H1 (cell line): ENCODE measurements around the gene PRR5L. TPM values are rescaled to one million over a fixed set of nuclear protein-coding genes. Genes with fewer than 3 reads are reported as not detected.
A peak's percentile ranks its signal among the peaks of the same experiment; 100 is the strongest.

Experiments
- CTCF ChIA-PET: fragments of 300-600 bp; sonication (Branson Sonifier 250); formaldehyde crosslinking; loops from one replicate; lab custom pipeline; 2021; ENCODE audit not compliant: partially characterized antibody; lab: Charles Lee
- POLR2A ChIA-PET: fragments of 300-600 bp; sonication (Branson Sonifier 250); formaldehyde crosslinking; loops from one replicate; lab custom pipeline; 2021; ENCODE audit warnings: inconsistent platforms; ENCODE audit not compliant: partially characterized antibody; lab: Charles Lee
- DNase-seq, 2 experiments: peaks; one replicate each; pipeline versions ENCODE4 v3.0.0 to v3.0.0-alpha.2; 2010 to 2022; ENCODE audit warnings: low spot score in 2 of 2, low read depth in 1 of 2, mixed read lengths in 1 of 2
- FAIRE-seq: peaks from 2 replicates; lab custom pipeline; 2011; peaks lifted over from hg19 to GRCh38; lab: Jason Lieb, UNC
- H2AFZ ChIP-seq: 2 replicates; pipeline ENCODE4 v1.8.1; 2012; ENCODE audit warnings: low read length, inconsistent platforms
- H2AK5ac ChIP-seq: 2 replicates; pipeline ENCODE4 v1.6.1; 2013; ENCODE audit warnings: low read depth, low read length
- H2BK120ac ChIP-seq: replicated peaks from 2 replicates; pipeline ENCODE3; 2013; ENCODE audit warnings: low read depth, low read length, inconsistent platforms
- H2BK12ac ChIP-seq: 2 replicates; pipeline ENCODE4 v1.6.1; 2013; ENCODE audit warnings: low read depth, low read length
- H2BK15ac ChIP-seq: 2 replicates; pipeline ENCODE4 v1.6.1; 2013; ENCODE audit warnings: low read length
- H2BK20ac ChIP-seq: 2 replicates; pipeline ENCODE4 v1.6.1; 2013; ENCODE audit warnings: low read length
- H2BK5ac ChIP-seq: 2 replicates; pipeline ENCODE4 v1.6.1; 2013; ENCODE audit warnings: low read depth, low read length
- H3K14ac ChIP-seq: 2 replicates; pipeline ENCODE4 v1.6.1; 2013; ENCODE audit warnings: inconsistent platforms; ENCODE audit not compliant: insufficient read length
- H3K18ac ChIP-seq: 2 replicates; pipeline ENCODE4 v1.6.1; 2013; ENCODE audit warnings: low read length; ENCODE audit errors: extremely low read depth
- H3K23ac ChIP-seq: 2 replicates; pipeline ENCODE4 v1.6.1; 2013; ENCODE audit warnings: inconsistent platforms; ENCODE audit not compliant: insufficient read length
- H3K23me2 ChIP-seq: 2 replicates; pipeline ENCODE4 v1.6.1; 2013; ENCODE audit warnings: low read depth, low read length
- H3K27ac ChIP-seq: 2 replicates; pipeline ENCODE4 v1.6.1; 2011; ENCODE audit warnings: low read depth, low read length, inconsistent platforms
- H3K27me3 ChIP-seq, 4 experiments: replicated peaks in 1 of 4; 1 replicate in 1 of 4; 2 replicates in 3 of 4; pipeline versions ENCODE4 v1.6.1 to v1.8.1; 2011 to 2013; ENCODE audit warnings: low read length in 3 of 4, mild to moderate bottlenecking in 3 of 4, inconsistent platforms in 2 of 4, mixed read lengths in 2 of 4, moderate library complexity in 1 of 4; ENCODE audit not compliant: control insufficient read depth in 3 of 4, insufficient read depth in 3 of 4; ENCODE audit errors: extremely low read depth in 1 of 4
- H3K36me3 ChIP-seq, 4 experiments: 2 replicates each; pipeline versions ENCODE4 v1.6.1 to v1.8.1; 2011 to 2013; ENCODE audit warnings: mild to moderate bottlenecking in 4 of 4, low read length in 3 of 4, moderate library complexity in 2 of 4, control low read depth in 1 of 4, inconsistent platforms in 1 of 4; ENCODE audit not compliant: insufficient read depth in 4 of 4, control insufficient read depth in 2 of 4
- H3K4ac ChIP-seq: replicated peaks from 2 replicates; pipeline ENCODE3; 2013; ENCODE audit warnings: low read length, low read depth, mixed read lengths, inconsistent platforms; ENCODE audit not compliant: insufficient read length
- H3K4me1 ChIP-seq, 4 experiments: replicated peaks in 1 of 4; 1 replicate in 1 of 4; 2 replicates in 3 of 4; pipeline versions ENCODE4 v1.6.1 to v1.8.1; 2011 to 2013; ENCODE audit warnings: low read length in 3 of 4, inconsistent platforms in 2 of 4, mixed read lengths in 1 of 4; ENCODE audit not compliant: insufficient read depth in 4 of 4, control insufficient read depth in 3 of 4
- H3K4me2 ChIP-seq, 2 experiments: 2 replicates each; pipeline versions ENCODE4 v1.6.1 to v1.8.1; 2011 to 2013; ENCODE audit warnings: low read depth in 2 of 2, low read length in 2 of 2, control low read depth in 1 of 2, inconsistent platforms in 1 of 2, mild to moderate bottlenecking in 1 of 2; ENCODE audit not compliant: insufficient read depth in 1 of 2
- H3K4me3 ChIP-seq, 4 experiments: fragments of 200-600, 300-600 bp in 1 of 4; sonication (generic), shearing (Covaris generic), sonication (Bioruptor Twin) in 1 of 4; 2 replicates each; pipeline versions ENCODE4 v1.5.1 to v1.8.1; 2011 to 2016; ENCODE audit warnings: low read length in 4 of 4, low read depth in 3 of 4, control low read depth in 2 of 4, inconsistent platforms in 2 of 4, mild to moderate bottlenecking in 2 of 4, mixed read lengths in 1 of 4, moderate library complexity in 1 of 4; ENCODE audit not compliant: insufficient read depth in 2 of 4; ENCODE audit errors: extremely low read depth in 1 of 4
- H3K56ac ChIP-seq: replicated peaks from 2 replicates; pipeline ENCODE3; 2013; ENCODE audit warnings: low read depth, mild to moderate bottlenecking, mixed read lengths, low read length, inconsistent platforms; ENCODE audit not compliant: insufficient read length
- H3K79me1 ChIP-seq: 2 replicates; pipeline ENCODE4 v1.6.1; 2013; ENCODE audit warnings: low read depth, low read length, control low read depth
- H3K79me2 ChIP-seq, 2 experiments: 2 replicates each; pipeline versions ENCODE4 v1.6.1 to v1.8.1; 2012 to 2013; ENCODE audit warnings: low read length in 2 of 2, mild to moderate bottlenecking in 2 of 2, inconsistent platforms in 1 of 2; ENCODE audit not compliant: insufficient read depth in 2 of 2, control insufficient read depth in 1 of 2
- H3K9ac ChIP-seq, 4 experiments: replicated peaks in 1 of 4; 1 replicate in 1 of 4; 2 replicates in 3 of 4; pipeline versions ENCODE4 v1.6.1 to v1.8.1; 2011 to 2013; ENCODE audit warnings: low read depth in 3 of 4, low read length in 3 of 4, control low read depth in 2 of 4, mild to moderate bottlenecking in 2 of 4, moderate library complexity in 2 of 4, inconsistent platforms in 1 of 4; ENCODE audit errors: extremely low read depth in 1 of 4
- H3K9me3 ChIP-seq, 2 experiments: 2 replicates each; pipeline versions ENCODE4 v1.6.1 to v1.8.1; 2012 to 2013; ENCODE audit warnings: mild to moderate bottlenecking in 2 of 2, moderate library complexity in 2 of 2, control low read depth in 1 of 2, inconsistent platforms in 1 of 2, low read depth in 1 of 2, low read length in 1 of 2, mixed read lengths in 1 of 2; ENCODE audit not compliant: insufficient read depth in 2 of 2
- H4K20me1 ChIP-seq, 2 experiments: replicated peaks in 1 of 2; 2 replicates each; pipeline versions ENCODE3 to v1.8.1; 2011 to 2013; ENCODE audit warnings: inconsistent platforms in 2 of 2, low read length in 2 of 2, mild to moderate bottlenecking in 1 of 2; ENCODE audit not compliant: insufficient read depth in 2 of 2, control insufficient read depth in 1 of 2
- H4K5ac ChIP-seq: 2 replicates; pipeline ENCODE4 v1.6.1; 2013; ENCODE audit warnings: low read length, low read depth, mixed read lengths, inconsistent platforms; ENCODE audit not compliant: insufficient read length
- H4K8ac ChIP-seq: 2 replicates; pipeline ENCODE4 v1.8.0; 2013; ENCODE audit warnings: mild to moderate bottlenecking, moderate library complexity, low read length, inconsistent platforms; ENCODE audit not compliant: insufficient read depth; ENCODE audit errors: extremely low read depth
- H4K91ac ChIP-seq: replicated peaks from 2 replicates; pipeline ENCODE3; 2013; ENCODE audit warnings: low read length, mixed read lengths, inconsistent platforms; ENCODE audit not compliant: insufficient read length
- JUN ChIP-seq: IDR thresholded peaks from 2 replicates; pipeline ENCODE4 v1.6.1; 2011; ENCODE audit warnings: low read depth, mild to moderate bottlenecking, improper control_type of control experiment, low read length
- NRF1 ChIP-seq: IDR thresholded peaks from 2 replicates; pipeline ENCODE4 v1.6.1; 2011; ENCODE audit warnings: mild to moderate bottlenecking, low read depth, low read length, improper control_type of control experiment
- WGBS, 2 experiments: shearing (Covaris generic) in 1 of 2; methylation state at CpG; one replicate each; pipeline versions ENCODE4 v1.1.6 to v1.1.7; 2013 to 2015; ENCODE audit warnings: low lambda C conversion rate in 2 of 2, mixed read lengths in 2 of 2, inconsistent platforms in 1 of 2, low coverage in 1 of 2, missing lambda C conversion rate in 1 of 2; ENCODE audit not compliant: insufficient replicate concordance in 2 of 2, insufficient coverage in 1 of 2, insufficient read length in 1 of 2; ENCODE audit errors: extremely low coverage in 1 of 2, missing lambda C conversion rate in 1 of 2; 5-methylcytosine and 5-hydroxymethylcytosine counted together
- polyA plus RNA-seq, 7 experiments: library from polyadenylated mRNA; depleted of rRNA in 3 of 7; stranded (reverse) in 5 of 7; unstranded in 2 of 7; fragments of >200 nt in 5 of 7; fragments of 200-250 nt in 2 of 7; gene quantifications; 1 replicate in 5 of 7; 2 replicates in 1 of 7; 4 replicates in 1 of 7; pipeline versions ENCODE4 v1.2.1 to v1.2.3, GENCODE V29; 2011 to 2013; ENCODE audit warnings: missing spikeins in 2 of 7, mixed read lengths in 2 of 7
- total RNA-seq: library from RNA; stranded (reverse); fragmentation: NEBNext Ultra II Directional; extraction: Animal tissue kit (Norgen Biotek cat#: 25700); gene quantifications from 2 replicates; pipeline ENCODE4 v1.2.1, GENCODE V29; 2021

The PRR5L gene
- total and polyA plus RNA-seq, 2 of the 8 experiments (the other 6 are each of a cell fraction or from before 2014, with no cell fraction given), result 6.6 to 10.1 TPM

- no peaks in the 10 kb centered on the region for H3K79me1 ChIP-seq
- H3K9ac ChIP-seq, result no peak overlapping the region
- peaks cover 0 to 20% (median 11%) of the 10 kb centered on the region in 4 experiments; a peak in 6 of 7 replicates for H3K4me1 ChIP-seq
- CTCF ChIA-PET, result interaction anchor here (0.7 to 5.6 kb wide), 10 partner anchors 8 to 186 kb away, joined by 3 to 59 read pairs (median 3); no protein-coding TSS in a partner anchor
- no peaks in the 10 kb centered on the region for H3K27me3 ChIP-seq
- H3K23me2 ChIP-seq, result no peaks in the 10 kb centered on the region
- FAIRE-seq (no peak), DNase-seq (no peak)
- H3K56ac ChIP-seq, result no peak overlapping the region
- H3K4me2 ChIP-seq, result no peak overlapping the region
- peaks cover 0 to 5% (median under 1%) of the 10 kb centered on the region in 4 experiments; a peak in 2 of 8 replicates for H3K36me3 ChIP-seq
- peak overlapping the region; percentile 45; the same call in 1 of the 2 replicates for H4K8ac ChIP-seq
- H2BK15ac ChIP-seq, result no peak overlapping the region
- H3K14ac ChIP-seq, result no peak overlapping the region
- no peak overlapping the region for H2AFZ ChIP-seq
- H3K4me3 ChIP-seq, result no peak overlapping the region
- no peak overlapping the region for H2BK120ac ChIP-seq
- H3K9me3 ChIP-seq, result no peaks in the 10 kb centered on the region
- no peak for TF ChIP-seq JUN
- no peak for TF ChIP-seq NRF1
- WGBS, 2 experiments, result 91% methylated on average over 5 of the region's 5 CpGs; no CpG with 5 or more reads in 1 of the 2 experiments
- no peak overlapping the region for H4K5ac ChIP-seq
- no peak overlapping the region for H3K27ac ChIP-seq
- H3K79me2 ChIP-seq, result no peaks in the 10 kb centered on the region
- POLR2A ChIA-PET, result interaction anchor here (1.1 kb wide), 1 partner anchor 839 kb away, joined by 3 read pairs; no protein-coding TSS in a partner anchor
- no peak overlapping the region for H2BK5ac ChIP-seq
- H2BK12ac ChIP-seq, result no peak overlapping the region
- H4K91ac ChIP-seq, result no peak overlapping the region
- H3K18ac ChIP-seq, result no peak overlapping the region
- H2BK20ac ChIP-seq, result no peak overlapping the region
- no peak overlapping the region for H3K4ac ChIP-seq
- no peak overlapping the region for H3K23ac ChIP-seq
- H2AK5ac ChIP-seq, result no peak overlapping the region
- no peaks in the 10 kb centered on the region for H4K20me1 ChIP-seq
Observed at GRCh38 chr11:36452236-36452940, 156.3 kb downstream of the PRR5L start.
